ENCODE results near the gene LTB4R2. TPM values are rescaled to one million over a fixed set of nuclear protein-coding genes. Genes with fewer than 3 reads are reported as not detected.

The LTB4R2 gene
- total RNA-seq, 1 donor from 2014 or later: 1.8 TPM

DNA sequence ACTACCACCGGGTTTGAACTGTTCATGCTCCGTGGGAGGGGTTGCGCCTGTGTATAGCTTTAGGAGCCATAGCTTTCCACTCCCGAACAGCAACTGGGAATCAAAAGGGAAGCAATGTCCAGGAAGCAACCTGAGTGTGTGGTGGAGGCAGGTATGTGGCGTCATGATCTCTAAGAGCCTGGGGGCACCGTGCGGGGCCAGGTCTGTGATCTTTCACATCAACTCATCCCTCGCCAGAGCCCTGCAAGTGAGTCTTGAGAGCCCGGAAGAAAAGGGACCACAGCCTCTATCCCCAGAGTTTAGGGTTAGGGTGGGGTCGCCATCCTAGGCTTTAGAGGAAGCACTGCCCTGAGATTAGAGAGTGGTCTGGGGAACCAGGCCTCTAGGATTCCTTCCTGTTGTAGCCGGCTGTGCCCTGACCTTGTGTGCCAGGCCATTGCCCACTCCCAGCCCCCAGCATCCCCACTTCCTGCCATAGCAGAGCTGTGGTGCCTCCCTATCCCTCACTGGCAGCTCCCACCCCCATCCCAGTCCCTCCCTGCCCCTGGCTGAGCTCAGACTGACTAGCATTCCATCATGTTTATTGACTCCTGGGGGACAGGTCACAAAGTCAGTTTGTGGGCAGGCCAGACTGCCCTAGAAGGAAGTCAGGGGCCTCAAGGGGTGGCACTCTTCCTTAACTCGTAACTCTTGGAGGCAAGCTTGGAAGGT, 25.7 kb downstream of the LTB4R2 start:
- peaks cover 11% of the 10 kb centered on the region for H3K4me1 ChIP-seq

DNA sequence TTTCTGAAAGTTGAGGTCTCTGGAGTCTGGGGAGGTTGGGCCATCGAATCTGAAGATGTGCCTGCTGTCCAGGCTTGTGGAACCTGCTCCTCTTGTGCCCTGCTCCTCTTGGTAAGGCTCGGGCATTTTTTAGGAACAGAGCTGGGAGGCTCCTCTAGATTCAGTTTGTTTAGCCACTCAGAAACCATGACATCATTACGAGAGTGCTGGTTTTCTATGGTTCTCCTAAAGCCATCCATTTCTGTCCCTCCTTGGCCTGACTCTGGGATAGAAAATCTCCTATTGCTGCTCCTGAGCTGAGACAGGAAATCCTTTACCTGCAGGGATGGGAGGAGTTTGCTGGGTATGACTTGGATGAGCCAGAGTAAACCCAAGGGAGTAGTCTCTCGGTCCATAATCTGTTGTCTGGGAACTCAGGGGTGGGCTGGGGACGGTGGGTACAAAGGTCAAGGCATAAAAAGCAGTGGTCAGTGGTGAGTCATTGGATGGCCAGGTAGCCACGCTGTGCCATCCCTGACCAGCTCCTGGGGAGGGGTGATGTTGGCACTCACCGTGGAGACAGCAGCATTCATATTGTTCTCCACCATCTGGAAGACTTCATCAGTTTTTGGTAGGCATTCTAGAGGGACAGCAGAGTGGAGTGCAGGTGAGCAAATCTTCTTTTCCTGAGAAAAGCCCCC, 27.3 kb downstream of the LTB4R2 start:
- Mint-ChIP-seq H3K9me3 (peaks cover 8% of the 10 kb centered on the region), H3K36me3 (no peaks in the 10 kb centered on the region), H3K27me3 (ENCODE audit: insufficient read depth, low read depth) (peaks cover 88% of the 10 kb centered on the region), H3K4me3 (no peak overlapping the region), H3K4me1 (peaks cover 11% of the 10 kb centered on the region), H3K27ac (peak overlapping the region; percentile 63)
- peaks cover 12% of the 10 kb centered on the region for H4K20me1 ChIP-seq (ENCODE audit: low read depth)
- no peak overlapping the region for H3K4me2 ChIP-seq
- no peaks in the 10 kb centered on the region for H3K79me2 ChIP-seq (ENCODE audit: low read depth)
- peaks cover 100% of the 10 kb centered on the region for H3K27me3 ChIP-seq
- no peak overlapping the region for H3K9ac ChIP-seq
- no peaks in the 10 kb centered on the region for H3K36me3 ChIP-seq
- TF ChIP-seq CTCF (IDR thresholded peaks at IDR 0.05) (no peak), EZH2 (IDR thresholded peaks at IDR 0.05) (no peak), EZH2phosphoT487 (IDR thresholded peaks at IDR 0.05) (no peak)
- no peak overlapping the region for H3K27ac ChIP-seq
- no peak overlapping the region for H2AFZ ChIP-seq (replicated peaks)
- peaks cover 12% of the 10 kb centered on the region for H3F3A ChIP-seq (ENCODE audit: low read depth)
- H3K4me3 ChIP-seq: no peak overlapping the region
- no peaks in the 10 kb centered on the region for H3K9me3 ChIP-seq (ENCODE audit: low read depth)
- H3K4me1 ChIP-seq: peaks cover 11% of the 10 kb centered on the region
- DNase-seq (ENCODE audit: low spot score): no peak

More for the DNA sequence above, 25.7 kb downstream of the LTB4R2 start:
- no peak for DNase-seq (ENCODE audit: low spot score)
- Histone ChIP-seq H3K4me3 (no peak overlapping the region), H3K36me3 (no peaks in the 10 kb centered on the region), H4K20me1 (ENCODE audit: low read depth) (peaks cover 12% of the 10 kb centered on the region), H3K9ac (no peak overlapping the region), H3K79me2 (ENCODE audit: low read depth) (no peaks in the 10 kb centered on the region), H3K27me3 (peaks cover 100% of the 10 kb centered on the region), H3F3A (ENCODE audit: low read depth) (peaks cover 22% of the 10 kb centered on the region), H3K9me3 (ENCODE audit: low read depth) (no peaks in the 10 kb centered on the region), H2AFZ (replicated peaks) (no peak overlapping the region), H3K27ac (no peak overlapping the region), H3K4me2 (no peak overlapping the region)
- Mint-ChIP-seq H3K27me3 (ENCODE audit: insufficient read depth, low read depth) (peaks cover 86% of the 10 kb centered on the region), H3K4me3 (peak overlapping the region; percentile 75), H3K4me1 (peaks cover 14% of the 10 kb centered on the region), H3K9me3 (peaks cover 8% of the 10 kb centered on the region), H3K27ac (no peak overlapping the region), H3K36me3 (no peaks in the 10 kb centered on the region)
- TF ChIP-seq CTCF (IDR thresholded peaks at IDR 0.05) (no peak), EZH2 (IDR thresholded peaks at IDR 0.05) (no peak), EZH2phosphoT487 (IDR thresholded peaks at IDR 0.05) (no peak)

- Mint-ChIP-seq H3K27me3 (ENCODE audit: insufficient read depth, low read depth) (peaks cover 88% of the 10 kb centered on the region), H3K27ac (no peak overlapping the region), H3K36me3 (no peaks in the 10 kb centered on the region), H3K4me1 (peaks cover 9% of the 10 kb centered on the region), H3K9me3 (peaks cover 10% of the 10 kb centered on the region), H3K4me3 (peak overlapping the region; percentile 25)
- Histone ChIP-seq H3K4me2 (no peak overlapping the region), H3K27me3 (peaks cover 100% of the 10 kb centered on the region), H3K27ac (no peak overlapping the region), H3K9ac (no peak overlapping the region), H3K9me3 (ENCODE audit: low read depth) (no peaks in the 10 kb centered on the region), H2AFZ (replicated peaks) (no peak overlapping the region), H3F3A (ENCODE audit: low read depth) (peaks cover 6% of the 10 kb centered on the region), H3K36me3 (no peaks in the 10 kb centered on the region), H4K20me1 (ENCODE audit: low read depth) (peaks cover 12% of the 10 kb centered on the region), H3K4me3 (no peak overlapping the region), H3K4me1 (peaks cover 8% of the 10 kb centered on the region), H3K79me2 (ENCODE audit: low read depth) (no peaks in the 10 kb centered on the region)
- no peak for DNase-seq (ENCODE audit: low spot score)
- TF ChIP-seq EZH2phosphoT487 (IDR thresholded peaks at IDR 0.05) (no peak), CTCF (IDR thresholded peaks at IDR 0.05) (no peak), EZH2 (IDR thresholded peaks at IDR 0.05) (no peak)
Observed at GRCh38 chr14:24337824-24338175, 27.9 kb downstream of the LTB4R2 start.
